B cell (primary cell): Measurements from ENCODE around the gene TBC1D2. TPM values are rescaled to one million over a fixed set of nuclear protein-coding genes. Genes with fewer than 3 reads are reported as not detected.

Experiments
- ATAC-seq: fragments of 200-7000 bp; cut with Tn5 transposase; one replicate; pipeline ENCODE4 v1.10.0; 2021; ENCODE audit warnings: low read depth, mild to moderate bottlenecking, moderate number of reproducible peaks, moderate library complexity
- CTCF ChIA-PET: fragments of 350-600 bp; sonication (Branson Sonifier 250); formaldehyde crosslinking; loops from one replicate; lab custom pipeline; 2021; ENCODE audit warnings: antibody characterized with exemption, inconsistent platforms; lab: Charles Lee
- POLR2A ChIA-PET: fragments of 350-600 bp; sonication (Branson Sonifier 250); formaldehyde crosslinking; loops from one replicate; lab custom pipeline; 2021; ENCODE audit warnings: antibody characterized with exemption; lab: Charles Lee
- DNase-seq: peaks from one replicate; pipeline ENCODE4 v3.0.0; 2013
- H2AFZ ChIP-seq: 2 replicates; pipeline ENCODE4 v1.6.1; 2012; ENCODE audit warnings: mild to moderate bottlenecking, low read depth, low read length; ENCODE audit not compliant: insufficient read depth, poor library complexity, severe bottlenecking
- H3K27ac ChIP-seq, 2 donors: 1 replicate in 1 of 2; 2 replicates in 1 of 2; pipeline ENCODE4 v1.5.1; 2012 to 2013; ENCODE audit warnings: low read length in 2 of 2, mild to moderate bottlenecking in 2 of 2, moderate library complexity in 1 of 2
- H3K27me3 ChIP-seq, 4 experiments: fragments of 200-600 bp in 1 of 4; sonication (generic) in 1 of 4; replicated peaks in 1 of 4; 1 replicate in 2 of 4; 2 replicates in 2 of 4; pipeline versions ENCODE4 v1.6.1 to v1.7.0; 2013 to 2016; ENCODE audit warnings: low read length in 3 of 4, mild to moderate bottlenecking in 2 of 4, mixed read lengths in 1 of 4, moderate library complexity in 1 of 4; ENCODE audit not compliant: insufficient read depth in 4 of 4, control insufficient read depth in 3 of 4; ENCODE audit errors: control extremely low read depth in 1 of 4
- H3K36me3 ChIP-seq, 2 experiments: replicated peaks in 1 of 2; 1 replicate in 1 of 2; 2 replicates in 1 of 2; pipeline versions ENCODE4 v1.6.1 to v1.7.1; 2013; ENCODE audit warnings: low read length in 1 of 2; ENCODE audit not compliant: insufficient read depth in 2 of 2, control insufficient read depth in 1 of 2; ENCODE audit errors: control extremely low read depth in 1 of 2, extremely low read depth in 1 of 2
- H3K4me1 ChIP-seq, 2 donors: fragments of 200-600 bp in 1 of 2; sonication (generic) in 1 of 2; 1 replicate in 1 of 2; 2 replicates in 1 of 2; pipeline versions ENCODE4 v1.5.1 to v1.6.1; 2013 to 2017; ENCODE audit warnings: low read length in 2 of 2; ENCODE audit not compliant: control insufficient read depth in 2 of 2, insufficient read depth in 2 of 2
- H3K4me2 ChIP-seq: replicated peaks from 2 replicates; pipeline ENCODE3; 2012; ENCODE audit warnings: mild to moderate bottlenecking, low read depth, low read length; ENCODE audit not compliant: poor library complexity, severe bottlenecking
- H3K4me3 ChIP-seq, 5 experiments: fragments of 200-600 bp in 1 of 5; sonication (generic) in 1 of 5; 1 replicate in 3 of 5; 2 replicates in 2 of 5; pipeline versions ENCODE4 v1.5.1 to v1.7.0; 2011 to 2016; ENCODE audit warnings: low read length in 4 of 5, mild to moderate bottlenecking in 4 of 5, low read depth in 2 of 5, control low read depth in 1 of 5, moderate library complexity in 1 of 5; ENCODE audit not compliant: insufficient read depth in 1 of 5; ENCODE audit errors: control extremely low read depth in 1 of 5, extremely low read depth in 1 of 5
- H3K79me2 ChIP-seq: fragments of 200-600 bp; sonication (generic); one replicate; pipeline ENCODE4 v1.6.0; 2016; ENCODE audit warnings: low read length; ENCODE audit not compliant: control insufficient read depth, insufficient read depth
- H3K9ac ChIP-seq: fragments of 200-600 bp; sonication (generic); 2 replicates; pipeline ENCODE4 v1.6.1; 2017; ENCODE audit warnings: mild to moderate bottlenecking, low read length, moderate library complexity
- H3K9me3 ChIP-seq, 3 donors: one replicate each; pipeline versions ENCODE4 v1.6.1 to v1.7.1; 2013; ENCODE audit warnings: low read length in 2 of 3; ENCODE audit not compliant: control insufficient read depth in 2 of 3, insufficient read depth in 1 of 3; ENCODE audit errors: control extremely low read depth in 1 of 3
- H4K20me1 ChIP-seq: 2 replicates; pipeline ENCODE4 v1.6.0; 2012; ENCODE audit warnings: mild to moderate bottlenecking, low read length; ENCODE audit not compliant: insufficient read depth, control insufficient read depth, poor library complexity, severe bottlenecking
- H3K27ac Mint-ChIP-seq: one replicate; pipeline ENCODE4 v1.8.0; 2021; ENCODE audit warnings: mixed read lengths
- H3K27me3 Mint-ChIP-seq: one replicate; pipeline ENCODE4 v1.8.0; 2021; ENCODE audit warnings: mixed read lengths
- H3K4me1 Mint-ChIP-seq: one replicate; pipeline ENCODE4 v1.8.0; 2021; ENCODE audit warnings: mixed read lengths
- H3K4me3 Mint-ChIP-seq: one replicate; pipeline ENCODE4 v1.8.0; 2021; ENCODE audit warnings: mixed read lengths
- H3K9me3 Mint-ChIP-seq: one replicate; pipeline ENCODE4 v1.8.0; 2022; ENCODE audit warnings: mixed read lengths; ENCODE audit not compliant: insufficient read depth
- EZH2 ChIP-seq: IDR thresholded peaks from 2 replicates; pipeline ENCODE4 v1.6.1; 2012; ENCODE audit warnings: borderline replicate concordance, low read depth, mild to moderate bottlenecking, moderate library complexity, low read length; ENCODE audit not compliant: insufficient read depth, poor library complexity, severe bottlenecking
- WGBS: methylation state at CpG from one replicate; pipeline ENCODE4 v1.1.5; 2013; ENCODE audit warnings: missing lambda C conversion rate; ENCODE audit not compliant: insufficient coverage; 5-methylcytosine and 5-hydroxymethylcytosine counted together
- intact Hi-C: fragments of 100-400 bp; cut with micrococcal nuclease; formaldehyde crosslinking; loops from one replicate; pipeline ENCODE4 v1.10.0; 2022
- polyA plus RNA-seq: library from polyadenylated mRNA; depleted of rRNA; stranded (reverse); fragments of >200 nt; gene quantifications from 2 replicates; pipeline ENCODE4 v1.2.3, GENCODE V29; 2012
- total RNA-seq, 2 donors: library from RNA; stranded (reverse); fragments of 120-200 nt in 1 of 2; gene quantifications; 1 replicate in 1 of 2; 2 replicates in 1 of 2; pipeline versions ENCODE4 v1.2.3 to v1.2.4, GENCODE V29; 2013 to 2022
- TF ChIP-seq, protein P1 (sequence below): fragments of 200-600 bp; IDR thresholded peaks from one replicate; pipeline ENCODE4 v1.8.0; 2022; ENCODE audit warnings: antibody characterized with exemption, mild to moderate bottlenecking

Gene TBC1D2
- total and polyA plus RNA-seq, 2 donors (not counting 1 experiment from before 2014, with no cell fraction given) = 5.0 to 5.3 TPM

DNA sequence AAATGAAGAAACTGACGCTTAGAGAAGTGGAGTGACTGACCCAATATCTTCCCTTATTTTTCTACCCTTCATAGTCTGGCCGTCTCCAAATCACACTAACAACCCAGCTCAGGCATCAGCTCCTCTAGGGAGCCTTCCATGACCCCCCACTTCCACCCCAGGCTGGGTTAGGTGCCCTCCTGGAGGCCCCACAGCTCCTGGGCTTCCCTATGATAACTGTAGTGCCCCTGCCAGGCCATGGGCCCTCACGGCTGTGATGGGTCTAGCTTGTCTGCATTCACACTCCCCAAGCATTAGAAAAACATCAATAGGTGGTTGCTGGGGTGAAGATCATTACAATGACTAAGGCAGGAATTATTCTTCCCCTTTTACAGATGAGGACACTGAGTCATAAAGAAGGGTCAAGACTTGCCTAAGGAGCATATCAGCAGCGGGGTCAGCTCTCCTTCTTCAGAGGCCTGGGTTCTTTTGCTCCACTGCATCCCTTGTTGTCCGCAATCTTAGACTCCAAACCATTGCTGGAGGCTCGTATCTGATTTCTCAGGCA is 70.4 kb downstream of the TBC1D2 start:
- H3K4me1 ChIP-seq = no peaks in the 10 kb centered on the region
- TF ChIP-seq, protein P1, sequence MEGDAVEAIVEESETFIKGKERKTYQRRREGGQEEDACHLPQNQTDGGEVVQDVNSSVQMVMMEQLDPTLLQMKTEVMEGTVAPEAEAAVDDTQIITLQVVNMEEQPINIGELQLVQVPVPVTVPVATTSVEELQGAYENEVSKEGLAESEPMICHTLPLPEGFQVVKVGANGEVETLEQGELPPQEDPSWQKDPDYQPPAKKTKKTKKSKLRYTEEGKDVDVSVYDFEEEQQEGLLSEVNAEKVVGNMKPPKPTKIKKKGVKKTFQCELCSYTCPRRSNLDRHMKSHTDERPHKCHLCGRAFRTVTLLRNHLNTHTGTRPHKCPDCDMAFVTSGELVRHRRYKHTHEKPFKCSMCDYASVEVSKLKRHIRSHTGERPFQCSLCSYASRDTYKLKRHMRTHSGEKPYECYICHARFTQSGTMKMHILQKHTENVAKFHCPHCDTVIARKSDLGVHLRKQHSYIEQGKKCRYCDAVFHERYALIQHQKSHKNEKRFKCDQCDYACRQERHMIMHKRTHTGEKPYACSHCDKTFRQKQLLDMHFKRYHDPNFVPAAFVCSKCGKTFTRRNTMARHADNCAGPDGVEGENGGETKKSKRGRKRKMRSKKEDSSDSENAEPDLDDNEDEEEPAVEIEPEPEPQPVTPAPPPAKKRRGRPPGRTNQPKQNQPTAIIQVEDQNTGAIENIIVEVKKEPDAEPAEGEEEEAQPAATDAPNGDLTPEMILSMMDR = no peak
- no peak for TF ChIP-seq EZH2
- Mint-ChIP-seq H3K4me1 (no peaks in the 10 kb centered on the region), H3K27ac (no peak overlapping the region), H3K9me3 (no peaks in the 10 kb centered on the region), H3K27me3 (no peaks in the 10 kb centered on the region), H3K4me3 (no peak overlapping the region)
- no peak overlapping the region for H2AFZ ChIP-seq
- H3K36me3 ChIP-seq = no peaks in the 10 kb centered on the region
- H3K27me3 ChIP-seq = no peaks in the 10 kb centered on the region
- 97% methylated on average over 4 of the region's 6 CpGs for WGBS
- ATAC-seq = no peak
- ChIA-PET CTCF (no interaction called here), POLR2A (no interaction called here)
- H3K79me2 ChIP-seq = no peaks in the 10 kb centered on the region
- no peak overlapping the region for H3K4me3 ChIP-seq
- H3K27ac ChIP-seq = no peak overlapping the region
- no peak overlapping the region for H3K4me2 ChIP-seq
- no peaks in the 10 kb centered on the region for H4K20me1 ChIP-seq
- H3K9me3 ChIP-seq = peaks cover 0 to 4% (median 0%) of the 10 kb centered on the region in 3 donors
- intact Hi-C loops = no loop called here
- no peak overlapping the region for H3K9ac ChIP-seq
- no peak for DNase-seq

DNA sequence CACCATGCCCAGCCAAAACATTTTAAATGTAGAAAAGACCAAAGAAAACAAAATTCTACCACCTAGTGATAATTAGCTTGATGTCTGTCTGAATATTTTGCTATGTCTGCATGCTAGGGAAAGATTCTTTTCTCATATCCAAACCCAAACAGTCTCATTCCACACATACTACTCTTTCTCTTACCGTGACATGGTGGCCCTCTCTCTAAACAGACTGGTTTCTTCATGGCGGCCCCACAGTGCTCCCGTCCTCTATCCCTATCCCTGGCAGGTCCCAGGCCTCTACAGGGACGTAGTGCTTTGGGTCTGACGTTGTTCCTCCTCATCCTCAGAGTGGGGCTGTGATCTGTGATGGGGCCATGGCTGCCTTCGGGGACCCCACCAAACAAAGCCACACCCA is 71.1 kb downstream of the TBC1D2 start:
- ChIA-PET CTCF (no interaction called here), POLR2A (no interaction called here)
- H3K4me3 ChIP-seq = no peak overlapping the region
- H3K36me3 ChIP-seq = no peaks in the 10 kb centered on the region
- H3K27me3 ChIP-seq = no peaks in the 10 kb centered on the region
- H4K20me1 ChIP-seq = no peaks in the 10 kb centered on the region
- H3K4me2 ChIP-seq = no peak overlapping the region
- H3K27me3 Mint-ChIP-seq = no peaks in the 10 kb centered on the region
- no peaks in the 10 kb centered on the region for H3K4me1 ChIP-seq
- TF ChIP-seq, protein P1 = no peak
- TF ChIP-seq EZH2 = no peak
- no peak overlapping the region for H3K27ac ChIP-seq
- no peak overlapping the region for H3K4me3 Mint-ChIP-seq
- DNase-seq (no peak), ATAC-seq (no peak)
- H3K9ac ChIP-seq = no peak overlapping the region
- 95% methylated on average over 4 of the region's 6 CpGs for WGBS
- no peak overlapping the region for H2AFZ ChIP-seq
- H3K9me3 Mint-ChIP-seq = no peaks in the 10 kb centered on the region
- H3K9me3 ChIP-seq = peaks cover 0 to 4% (median 0%) of the 10 kb centered on the region in 3 donors
- no peaks in the 10 kb centered on the region for H3K79me2 ChIP-seq
- intact Hi-C loops = no loop called here
- no peaks in the 10 kb centered on the region for H3K4me1 Mint-ChIP-seq
- no peak overlapping the region for H3K27ac Mint-ChIP-seq
